ENCODE measurements around the gene PRRC2B. TPM values are rescaled to one million over a fixed set of nuclear protein-coding genes. Genes with fewer than 3 reads are reported as not detected.

Gene PRRC2B
- total RNA-seq, 4 donors from 2014 or later, result 73.7 to 171 (median 98.9) TPM

DNA sequence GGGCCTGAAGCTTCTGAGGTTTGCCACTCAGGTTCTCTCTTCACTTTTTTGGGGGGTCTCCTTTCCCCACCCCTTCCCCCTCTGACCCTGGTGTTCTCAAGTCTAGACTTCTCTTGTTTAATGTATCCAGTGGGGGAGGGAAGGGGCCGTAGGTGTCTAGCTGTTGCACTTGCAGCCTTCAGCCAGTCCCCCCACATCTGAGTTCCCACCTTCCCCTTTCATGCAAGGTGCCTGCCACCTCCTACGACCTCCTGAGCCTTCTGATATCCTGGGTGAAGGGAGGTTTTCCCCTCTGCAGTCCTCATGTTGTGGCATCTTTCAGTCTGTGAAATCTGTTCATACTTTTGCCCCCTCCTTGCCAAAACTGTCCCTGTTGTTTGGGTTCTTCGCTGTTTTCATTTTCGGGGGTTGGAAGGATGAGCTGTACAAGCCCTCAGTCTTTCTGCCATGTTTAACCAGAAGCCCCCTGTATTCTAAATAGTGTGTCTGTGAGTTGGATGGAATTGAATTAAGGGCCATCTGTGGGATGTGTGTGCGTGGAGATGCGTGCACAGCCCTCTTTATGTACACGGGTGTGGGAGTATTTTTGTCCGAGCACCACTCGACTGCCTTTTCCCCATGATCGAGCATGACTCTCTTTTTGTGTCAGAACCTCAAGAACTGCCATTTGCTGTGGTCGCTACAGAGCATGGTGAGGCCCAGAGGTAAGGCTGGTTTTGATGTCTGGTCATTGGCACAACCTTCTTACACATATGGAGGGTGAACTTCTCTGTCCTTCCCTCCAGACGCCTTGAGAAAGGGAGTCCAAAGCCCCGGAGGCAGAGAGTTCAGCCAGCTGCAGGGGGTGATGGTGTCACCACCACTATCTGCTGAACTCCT lies 23.6 kb downstream of the PRRC2B start:
- Histone ChIP-seq H3K27ac (peak overlapping the region; percentile 51 to 68 (median 58)), H3K4me3 (no peak overlapping the region), H3K27me3 (no peaks in the 10 kb centered on the region), H3K9me3 (no peaks in the 10 kb centered on the region), H3K4me1 (peaks cover 42 to 70% (median 58%) of the 10 kb centered on the region in 4 donors), H3K36me3 (no peaks in the 10 kb centered on the region)
- in situ Hi-C loops (cut with MboI; ENCODE audit: low pct_ligation_motif_present in 1 of 4, low pct_unique_long_range_greater_than_20kb in 1 of 4, low sequenced_read_pairs in 3 of 4) (no loop called here), intact Hi-C loops (cut with DNase I; ENCODE audit: low total_unique reads) (no loop called here)
- DNase-seq, result no peak
- no peak for TF ChIP-seq EP300 (IDR thresholded peaks at IDR 0.05; ENCODE audit: low read depth)
- no peak for TF ChIP-seq POLR2AphosphoS5 (IDR thresholded peaks at IDR 0.05)
- TF ChIP-seq POLR2A (IDR thresholded peaks at IDR 0.05), result no peak
- TF ChIP-seq, protein P1, sequence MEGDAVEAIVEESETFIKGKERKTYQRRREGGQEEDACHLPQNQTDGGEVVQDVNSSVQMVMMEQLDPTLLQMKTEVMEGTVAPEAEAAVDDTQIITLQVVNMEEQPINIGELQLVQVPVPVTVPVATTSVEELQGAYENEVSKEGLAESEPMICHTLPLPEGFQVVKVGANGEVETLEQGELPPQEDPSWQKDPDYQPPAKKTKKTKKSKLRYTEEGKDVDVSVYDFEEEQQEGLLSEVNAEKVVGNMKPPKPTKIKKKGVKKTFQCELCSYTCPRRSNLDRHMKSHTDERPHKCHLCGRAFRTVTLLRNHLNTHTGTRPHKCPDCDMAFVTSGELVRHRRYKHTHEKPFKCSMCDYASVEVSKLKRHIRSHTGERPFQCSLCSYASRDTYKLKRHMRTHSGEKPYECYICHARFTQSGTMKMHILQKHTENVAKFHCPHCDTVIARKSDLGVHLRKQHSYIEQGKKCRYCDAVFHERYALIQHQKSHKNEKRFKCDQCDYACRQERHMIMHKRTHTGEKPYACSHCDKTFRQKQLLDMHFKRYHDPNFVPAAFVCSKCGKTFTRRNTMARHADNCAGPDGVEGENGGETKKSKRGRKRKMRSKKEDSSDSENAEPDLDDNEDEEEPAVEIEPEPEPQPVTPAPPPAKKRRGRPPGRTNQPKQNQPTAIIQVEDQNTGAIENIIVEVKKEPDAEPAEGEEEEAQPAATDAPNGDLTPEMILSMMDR (IDR thresholded peaks at IDR 0.05), result no peak
- 48 to 74% methylated on average over 5 to 13 of the region's 13 CpGs for WGBS, 2 donors (ENCODE audit: low coverage in 1 of 2)

DNA sequence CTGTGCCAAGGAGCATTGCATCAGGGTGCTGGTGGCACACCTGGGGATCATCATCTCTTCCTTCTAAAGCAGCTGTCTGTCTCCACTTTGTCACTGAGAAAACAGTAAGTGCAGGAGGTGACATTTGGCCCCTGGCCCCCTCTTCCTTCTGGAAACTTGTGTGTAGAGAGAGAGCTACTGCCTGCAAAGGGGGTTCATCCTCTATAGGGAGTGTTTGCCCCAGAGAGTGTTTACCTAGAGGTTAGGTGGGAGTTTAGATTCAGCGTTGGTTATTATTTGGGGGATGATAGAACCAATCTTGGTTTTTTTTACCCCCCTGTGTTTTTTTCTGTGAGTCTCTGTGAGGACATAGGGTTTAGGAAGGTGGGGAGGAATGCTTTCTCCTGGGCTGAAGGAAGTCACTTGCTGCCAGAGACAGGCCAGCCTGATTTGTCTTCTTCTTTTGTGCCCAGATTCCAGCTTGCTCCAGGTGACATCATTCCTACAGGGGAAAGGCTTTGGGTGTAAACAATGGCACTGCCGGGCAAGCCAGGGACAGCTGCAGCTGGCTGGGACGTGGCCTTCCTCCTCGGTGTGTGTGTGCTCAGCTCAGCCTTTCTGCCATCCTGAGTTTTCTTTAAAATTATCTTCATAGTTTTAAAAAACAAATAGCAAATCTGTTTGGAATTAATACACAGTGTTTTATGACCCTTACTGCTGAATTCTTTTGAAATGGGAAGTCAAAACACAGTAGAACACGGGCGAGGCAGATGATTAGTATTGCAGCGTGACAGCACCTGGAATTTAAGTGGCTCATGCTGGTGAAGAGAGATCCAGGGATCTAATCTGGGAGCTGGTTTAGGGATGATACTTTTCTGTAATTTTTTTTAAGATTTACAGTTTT lies 24.5 kb downstream of the PRRC2B start:
- no peaks in the 10 kb centered on the region for H3K9me3 ChIP-seq
- H3K36me3 ChIP-seq, result no peaks in the 10 kb centered on the region
- no peak overlapping the region for H3K4me3 ChIP-seq
- 25 to 26% methylated on average over 4 to 7 of the region's 7 CpGs for WGBS, 2 donors (ENCODE audit: low coverage in 1 of 2)
- intact Hi-C loops (cut with DNase I; ENCODE audit: low total_unique reads), result no loop called here
- H3K27me3 ChIP-seq, result no peaks in the 10 kb centered on the region
- peaks cover 51 to 75% (median 65%) of the 10 kb centered on the region in 4 donors for H3K4me1 ChIP-seq
- in situ Hi-C loops (cut with MboI; ENCODE audit: low pct_ligation_motif_present in 1 of 4, low pct_unique_long_range_greater_than_20kb in 1 of 4, low sequenced_read_pairs in 3 of 4), result no loop called here
- TF ChIP-seq POLR2A (IDR thresholded peaks at IDR 0.05), result no peak
- TF ChIP-seq, protein P1 (IDR thresholded peaks at IDR 0.05), result no peak
- TF ChIP-seq EP300 (IDR thresholded peaks at IDR 0.05; ENCODE audit: low read depth), result no peak
- TF ChIP-seq POLR2AphosphoS5 (IDR thresholded peaks at IDR 0.05), result no peak
- H3K27ac ChIP-seq, result peak overlapping the region; percentile 51 to 68 (median 58)
- peak; percentile 35 for DNase-seq

GRCh38 chr9:131419026-131419614 lies 25.2 kb downstream of the PRRC2B start:
- H3K4me1 ChIP-seq, result peaks cover 57 to 80% (median 70%) of the 10 kb centered on the region in 4 donors
- no peak for TF ChIP-seq POLR2A (IDR thresholded peaks at IDR 0.05)
- no peak for TF ChIP-seq POLR2AphosphoS5 (IDR thresholded peaks at IDR 0.05)
- TF ChIP-seq EP300 (IDR thresholded peaks at IDR 0.05; ENCODE audit: low read depth), result no peak
- TF ChIP-seq, protein P1 (IDR thresholded peaks at IDR 0.05), result no peak
- H3K27ac ChIP-seq, result peak overlapping the region; percentile 51 to 68 (median 58)
- no peak overlapping the region for H3K4me3 ChIP-seq
- intact Hi-C loops (cut with DNase I; ENCODE audit: low total_unique reads), result no loop called here
- no peaks in the 10 kb centered on the region for H3K27me3 ChIP-seq
- 60 to 75% methylated on average over 1 to 8 of the region's 8 CpGs for WGBS, 2 donors (ENCODE audit: low coverage in 1 of 2)
- H3K36me3 ChIP-seq, result no peaks in the 10 kb centered on the region
- in situ Hi-C loops (cut with MboI; ENCODE audit: low pct_ligation_motif_present in 1 of 4, low pct_unique_long_range_greater_than_20kb in 1 of 4, low sequenced_read_pairs in 3 of 4), result no loop called here
- DNase-seq, result no peak
- H3K9me3 ChIP-seq, result no peaks in the 10 kb centered on the region

Data from transverse colon (tissue), 4 donors.